ENCODE data around the gene C11orf54.
"Not testable (repeated sequence)": the region's sequence is repeated elsewhere in the genome, so short reads cannot be mapped to it uniquely, and the experiment has no call there.

C11orf54 gene

GRCh38 chr11:93734427-93735222, 6.8 kb upstream of the C11orf54 start:
- DNase-seq (ENCODE audit: low spot score): no peak

- no peak for DNase-seq (ENCODE audit: low spot score)
Measured at GRCh38 chr11:93735627-93736026, 5.8 kb upstream of the C11orf54 start.

GRCh38 chr11:93736129-93736528, 5.3 kb upstream of the C11orf54 start:
- no peak for DNase-seq (ENCODE audit: low spot score)

GRCh38 chr11:93737904-93738612, 3.4 kb upstream of the C11orf54 start:
- DNase-seq (ENCODE audit: low spot score): peak; percentile 48

- peak; percentile 24 for DNase-seq (ENCODE audit: low spot score)
Measured at GRCh38 chr11:93738647-93739081, 2.8 kb upstream of the C11orf54 start.

GRCh38 chr11:93740031-93740729, 1.3 kb upstream of the C11orf54 start:
- DNase-seq (ENCODE audit: low spot score): peak; percentile 67

- peak; percentile 72 for DNase-seq (ENCODE audit: low spot score)
Measured at GRCh38 chr11:93740730-93741093, 760 bp upstream of the C11orf54 start.

GRCh38 chr11:93741882-93742226, 382 bp downstream of the C11orf54 start:
- no peak for DNase-seq (ENCODE audit: low spot score)

GRCh38 chr11:93743291-93743690, 1.8 kb downstream of the C11orf54 start:
- no peak for DNase-seq (ENCODE audit: low spot score)

GRCh38 chr11:93744669-93745004, 3.2 kb downstream of the C11orf54 start:
- peak; percentile 17 for DNase-seq (ENCODE audit: low spot score)

GRCh38 chr11:93745005-93745755, 3.7 kb downstream of the C11orf54 start:
- DNase-seq (ENCODE audit: low spot score): not testable (repeated sequence)

GRCh38 chr11:93746101-93746500, 4.6 kb downstream of the C11orf54 start:
- no peak for DNase-seq (ENCODE audit: low spot score)

GRCh38 chr11:93747122-93747521, 5.7 kb downstream of the C11orf54 start:
- DNase-seq (ENCODE audit: low spot score): no peak

GRCh38 chr11:93751001-93751400, 9.5 kb downstream of the C11orf54 start:
- DNase-seq (ENCODE audit: low spot score): no peak

- DNase-seq (ENCODE audit: low spot score): no peak
Measured at GRCh38 chr11:93753241-93753640, 11.8 kb downstream of the C11orf54 start.

GRCh38 chr11:93756748-93757147, 15.3 kb downstream of the C11orf54 start:
- DNase-seq (ENCODE audit: low spot score): no peak

GRCh38 chr11:93757301-93757700, 15.8 kb downstream of the C11orf54 start:
- DNase-seq (ENCODE audit: low spot score): no peak

- no peak for DNase-seq (ENCODE audit: low spot score)
Measured at GRCh38 chr11:93757924-93758865, 16.7 kb downstream of the C11orf54 start.

GRCh38 chr11:93759123-93759522, 17.7 kb downstream of the C11orf54 start:
- DNase-seq (ENCODE audit: low spot score): not testable (repeated sequence)

GRCh38 chr11:93761910-93762309, 20.4 kb downstream of the C11orf54 start:
- no peak for DNase-seq (ENCODE audit: low spot score)

GRCh38 chr11:93765551-93765950, 24.1 kb downstream of the C11orf54 start:
- no peak for DNase-seq (ENCODE audit: low spot score)
